ENCODE results near the gene RALGAPA1.

RALGAPA1 gene

DNA sequence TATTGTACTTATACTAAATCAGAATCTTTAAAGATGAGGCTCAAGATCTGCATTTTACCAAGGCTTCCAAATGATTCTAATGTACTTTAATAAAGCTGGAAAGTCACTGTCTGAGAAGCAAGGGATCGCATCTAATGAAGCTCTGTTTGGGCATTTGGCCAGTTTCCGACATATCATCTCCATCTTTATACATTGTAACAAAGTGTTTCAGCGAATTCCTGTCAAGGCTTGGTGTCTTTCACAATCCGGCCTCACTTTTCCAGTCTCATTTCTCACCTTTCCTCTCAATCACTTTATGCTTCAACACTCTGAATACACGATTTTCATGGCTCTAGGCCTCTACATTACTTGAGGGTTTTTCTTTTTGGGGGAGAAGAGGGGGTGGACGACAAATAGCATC is 302.6 kb downstream of the RALGAPA1 start:
- Histone ChIP-seq H3K36me3 (ENCODE audit: insufficient read depth, low read length) (no peaks in the 10 kb centered on the region), H3K4me2 (ENCODE audit: low read length) (no peak overlapping the region), H3K4me1 (ENCODE audit: insufficient read depth, low read length, severe bottlenecking) (no peaks in the 10 kb centered on the region), H3K9me3 (ENCODE audit: low read length) (no peaks in the 10 kb centered on the region), H3K9me2 (ENCODE audit: low read depth, low read length) (no peaks in the 10 kb centered on the region), H4K20me1 (ENCODE audit: insufficient read depth, low read length) (no peaks in the 10 kb centered on the region), H3K27me3 (ENCODE audit: insufficient read depth, low read length) (no peaks in the 10 kb centered on the region), H2AFZ (ENCODE audit: low read length) (no peak overlapping the region), H3K79me2 (ENCODE audit: insufficient read depth, low read length) (no peaks in the 10 kb centered on the region), H3K9ac (ENCODE audit: low read length) (no peak overlapping the region), H3K4me3 (ENCODE audit: low read depth, low read length, poor library complexity, severe bottlenecking) (no peak overlapping the region), H3F3A (ENCODE audit: insufficient read depth, low read length) (no peaks in the 10 kb centered on the region), H3K27ac (ENCODE audit: low read depth, low read length, poor library complexity, severe bottlenecking) (no peak overlapping the region)
- TF ChIP-seq CTCF (IDR thresholded peaks at IDR 0.05; ENCODE audit: low read length) (no peak), EZH2 (IDR thresholded peaks at IDR 0.05; ENCODE audit: borderline replicate concordance, low read length) (no peak)

GRCh38 chr14:35504260-35504659 is 304.8 kb downstream of the RALGAPA1 start:
- no peaks in the 10 kb centered on the region for H3K9me2 ChIP-seq (ENCODE audit: low read depth, low read length)
- no peak for TF ChIP-seq EZH2 (IDR thresholded peaks at IDR 0.05; ENCODE audit: borderline replicate concordance, low read length)
- no peak for TF ChIP-seq CTCF (IDR thresholded peaks at IDR 0.05; ENCODE audit: low read length)

GRCh38 chr14:35503646-35504045 is 305.4 kb downstream of the RALGAPA1 start:
- H3K27me3 ChIP-seq (ENCODE audit: insufficient read depth, low read length) = no peaks in the 10 kb centered on the region
- H3K9me3 ChIP-seq (ENCODE audit: low read length) = no peaks in the 10 kb centered on the region
- H4K20me1 ChIP-seq (ENCODE audit: insufficient read depth, low read length) = no peaks in the 10 kb centered on the region
- no peaks in the 10 kb centered on the region for H3K36me3 ChIP-seq (ENCODE audit: insufficient read depth, low read length)
- H3K4me2 ChIP-seq (ENCODE audit: low read length) = no peak overlapping the region
- no peaks in the 10 kb centered on the region for H3K79me2 ChIP-seq (ENCODE audit: insufficient read depth, low read length)
- H2AFZ ChIP-seq (ENCODE audit: low read length) = no peak overlapping the region
- H3K4me3 ChIP-seq (ENCODE audit: low read depth, low read length, poor library complexity, severe bottlenecking) = no peak overlapping the region
- no peak overlapping the region for H3K27ac ChIP-seq (ENCODE audit: low read depth, low read length, poor library complexity, severe bottlenecking)
- H3K4me1 ChIP-seq (ENCODE audit: insufficient read depth, low read length, severe bottlenecking) = no peaks in the 10 kb centered on the region
- no peaks in the 10 kb centered on the region for H3K9me2 ChIP-seq (ENCODE audit: low read depth, low read length)
- H3K9ac ChIP-seq (ENCODE audit: low read length) = no peak overlapping the region
- TF ChIP-seq CTCF (IDR thresholded peaks at IDR 0.05; ENCODE audit: low read length) (no peak), EZH2 (IDR thresholded peaks at IDR 0.05; ENCODE audit: borderline replicate concordance, low read length) (no peak)
- no peaks in the 10 kb centered on the region for H3F3A ChIP-seq (ENCODE audit: insufficient read depth, low read length)

More at GRCh38 chr14:35504260-35504659, 304.8 kb downstream of the RALGAPA1 start:
- Histone ChIP-seq H3K27ac (ENCODE audit: low read depth, low read length, poor library complexity, severe bottlenecking) (no peak overlapping the region), H3K4me1 (ENCODE audit: insufficient read depth, low read length, severe bottlenecking) (no peaks in the 10 kb centered on the region), H3K9me3 (ENCODE audit: low read length) (no peaks in the 10 kb centered on the region), H3K36me3 (ENCODE audit: insufficient read depth, low read length) (no peaks in the 10 kb centered on the region), H3K27me3 (ENCODE audit: insufficient read depth, low read length) (no peaks in the 10 kb centered on the region), H2AFZ (ENCODE audit: low read length) (no peak overlapping the region), H3K79me2 (ENCODE audit: insufficient read depth, low read length) (no peaks in the 10 kb centered on the region), H3K4me3 (ENCODE audit: low read depth, low read length, poor library complexity, severe bottlenecking) (no peak overlapping the region), H3K9ac (ENCODE audit: low read length) (no peak overlapping the region), H4K20me1 (ENCODE audit: insufficient read depth, low read length) (no peaks in the 10 kb centered on the region), H3K4me2 (ENCODE audit: low read length) (no peak overlapping the region), H3F3A (ENCODE audit: insufficient read depth, low read length) (no peaks in the 10 kb centered on the region)
